Ovary (tissue), 9 donors: Measurements from ENCODE around the gene SHKBP1. TPM values are rescaled to one million over a fixed set of nuclear protein-coding genes. Genes with fewer than 3 reads are reported as not detected.
"Not testable (repeated sequence)": the region's sequence is repeated elsewhere in the genome, so short reads cannot be mapped to it uniquely, and the experiment has no call there.

Source experiments
- DNase-seq, 5 donors: peaks; one replicate each; pipeline ENCODE4 v3.0.0-alpha.2; 2019 to 2020
- H3K27ac ChIP-seq, 2 donors: fragments of 200-600 bp; one replicate each; pipeline versions ENCODE4 v1.5.1 to v1.8.0; 2019 to 2022
- H3K27me3 ChIP-seq: fragments of 200-600 bp; one replicate; pipeline ENCODE4 v1.8.0; 2022
- H3K36me3 ChIP-seq: fragments of 200-600 bp; sonication (generic); one replicate; pipeline ENCODE4 v1.5.1; 2019
- H3K4me1 ChIP-seq: one replicate; pipeline ENCODE4 v1.8.1; 2013; ENCODE audit warnings: mild to moderate bottlenecking, moderate library complexity; ENCODE audit not compliant: insufficient read depth
- H3K4me3 ChIP-seq: fragments of 200-600 bp; sonication (generic); one replicate; pipeline ENCODE4 v1.5.1; 2017
- H3K9me3 ChIP-seq, 2 donors: fragments of 200-600 bp in 1 of 2; sonication (generic) in 1 of 2; one replicate each; pipeline versions ENCODE4 v1.5.1 to v1.8.1; 2013 to 2019; ENCODE audit warnings: mild to moderate bottlenecking in 1 of 2, moderate library complexity in 1 of 2
- EP300 ChIP-seq: sonication (generic); formaldehyde crosslinking; IDR thresholded peaks from one replicate; pipeline ENCODE4 v1.6.1; 2017; ENCODE audit warnings: antibody characterized with exemption
- POLR2A ChIP-seq: fragments of 450-650 bp; IDR thresholded peaks from one replicate; pipeline ENCODE4 v1.6.1; 2017; ENCODE audit warnings: antibody characterized with exemption, mild to moderate bottlenecking, moderate library complexity
- WGBS, 3 donors: extraction: QIAGEN DNeasy Blood & Tissue Kit in 1 of 3; methylation state at CpG; one replicate each; pipeline versions ENCODE4 v1.1.5 to v1.1.7; 2013 to 2017; 5-methylcytosine and 5-hydroxymethylcytosine counted together
- intact Hi-C, 4 donors: fragments of 100-400 bp; cut with DNase I; formaldehyde crosslinking; loops; one replicate each; pipeline versions ENCODE4 v1.11.0 to v1.15.1; 2022 to 2023
- polyA plus RNA-seq, 2 donors: library from polyadenylated mRNA; stranded (reverse); fragments of 200-250 nt in 1 of 2; fragments of 350-450 nt in 1 of 2; fragmentation: Illumina TruSeq in 1 of 2; extraction: RNeasy Lipid Tissue Mini Kit (QIAGEN cat#74804) in 1 of 2; gene quantifications; one replicate each; pipeline ENCODE4 v1.2.3, GENCODE V29; 2013 to 2014
- total RNA-seq, 7 donors: library from RNA; depleted of rRNA in 2 of 7; stranded (reverse); fragments of >200 nt in 2 of 7; fragmentation: NEBNext Ultra II Directional in 3 of 7; extraction: Animal tissue kit (Norgen Biotek cat#: 25700) in 3 of 7; gene quantifications; one replicate each; pipeline versions ENCODE4 v1.1.0 to v1.2.4, GENCODE V29; 2016 to 2023
- TF ChIP-seq, protein P1 (sequence below), 3 donors: fragments of 450-650 bp in 2 of 3; fragments of 200-600 bp in 1 of 3; IDR thresholded peaks; one replicate each; pipeline versions ENCODE4 v1.5.1 to v1.8.0; 2016 to 2022; ENCODE audit warnings: antibody characterized with exemption in 3 of 3, mild to moderate bottlenecking in 1 of 3
- donor health status: DM: no; HTN: no; CAD: no; lungs with moderate emphysema.
- donor health status: DM: no; HTN: no; CAD: no.
- donor health status: Bipolar disorder and iron deficiency.
- donor health status: DM: yes; HTN: yes; CAD: no.
- donor health status: DM: no; HTN: no; CAD: no.
- donor health status: DM: yes; HTN: yes; CAD: no.

The SHKBP1 gene
- total and polyA plus RNA-seq, 9 donors: 16.3 to 48.7 (median 33.8) TPM

DNA sequence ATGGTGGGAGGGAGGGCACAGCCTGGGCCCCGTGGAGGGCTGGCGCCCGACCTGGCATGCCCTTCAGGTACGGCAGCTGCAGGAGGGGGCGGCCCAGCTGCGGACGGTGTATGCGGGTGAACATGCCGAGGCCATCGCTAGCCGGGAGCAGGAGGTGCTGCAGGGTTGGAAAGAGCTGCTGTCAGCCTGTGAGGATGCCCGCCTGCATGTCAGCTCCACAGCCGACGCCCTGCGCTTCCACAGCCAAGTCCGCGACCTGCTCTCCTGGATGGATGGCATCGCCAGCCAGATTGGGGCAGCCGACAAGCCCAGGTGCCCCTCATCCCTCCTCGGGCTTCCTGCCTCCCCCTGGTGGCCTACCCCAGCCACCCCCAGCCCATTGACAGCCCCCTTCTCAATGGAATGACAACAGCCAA is 16.6 kb upstream of the SHKBP1 start:
- TF ChIP-seq, protein P1, sequence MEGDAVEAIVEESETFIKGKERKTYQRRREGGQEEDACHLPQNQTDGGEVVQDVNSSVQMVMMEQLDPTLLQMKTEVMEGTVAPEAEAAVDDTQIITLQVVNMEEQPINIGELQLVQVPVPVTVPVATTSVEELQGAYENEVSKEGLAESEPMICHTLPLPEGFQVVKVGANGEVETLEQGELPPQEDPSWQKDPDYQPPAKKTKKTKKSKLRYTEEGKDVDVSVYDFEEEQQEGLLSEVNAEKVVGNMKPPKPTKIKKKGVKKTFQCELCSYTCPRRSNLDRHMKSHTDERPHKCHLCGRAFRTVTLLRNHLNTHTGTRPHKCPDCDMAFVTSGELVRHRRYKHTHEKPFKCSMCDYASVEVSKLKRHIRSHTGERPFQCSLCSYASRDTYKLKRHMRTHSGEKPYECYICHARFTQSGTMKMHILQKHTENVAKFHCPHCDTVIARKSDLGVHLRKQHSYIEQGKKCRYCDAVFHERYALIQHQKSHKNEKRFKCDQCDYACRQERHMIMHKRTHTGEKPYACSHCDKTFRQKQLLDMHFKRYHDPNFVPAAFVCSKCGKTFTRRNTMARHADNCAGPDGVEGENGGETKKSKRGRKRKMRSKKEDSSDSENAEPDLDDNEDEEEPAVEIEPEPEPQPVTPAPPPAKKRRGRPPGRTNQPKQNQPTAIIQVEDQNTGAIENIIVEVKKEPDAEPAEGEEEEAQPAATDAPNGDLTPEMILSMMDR (IDR thresholded peaks at IDR 0.05): no peak
- TF ChIP-seq POLR2A: no peak
- TF ChIP-seq EP300: no peak
- 72 to 80% (median 74%) methylated on average over 20 of the region's 20 CpGs for WGBS, 3 donors
- Histone ChIP-seq H3K4me3 (no peak overlapping the region), H3K27me3 (no peaks in the 10 kb centered on the region), H3K4me1 (no peaks in the 10 kb centered on the region), H3K36me3 (no peaks in the 10 kb centered on the region), H3K27ac (no peak overlapping the region), H3K9me3 (no peaks in the 10 kb centered on the region)
- intact Hi-C loops: no loop called here
- no peak for DNase-seq

DNA sequence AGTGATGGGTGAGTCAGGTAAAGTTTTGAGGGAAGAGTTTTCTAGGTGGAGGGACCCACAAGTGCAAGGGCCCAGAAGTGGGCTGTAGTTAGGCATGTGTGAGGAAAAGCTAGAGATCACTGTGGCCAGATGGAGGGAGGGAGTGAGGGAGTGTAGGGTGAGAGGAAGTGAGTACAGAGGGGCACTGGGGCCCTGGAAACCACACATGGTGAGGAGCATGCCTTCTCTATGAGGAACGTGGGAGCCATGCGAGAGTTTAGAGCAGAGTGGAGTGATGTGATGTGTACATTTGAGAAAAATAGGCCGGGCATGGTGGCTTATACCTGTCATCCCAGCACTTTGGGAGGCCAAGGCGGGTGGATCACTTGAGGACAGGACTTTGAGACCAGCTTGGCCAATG is 14.7 kb upstream of the SHKBP1 start:
- intact Hi-C loops: no loop called here
- no peaks in the 10 kb centered on the region for H3K9me3 ChIP-seq
- WGBS, 3 donors: 79 to 84% (median 80%) methylated on average over 4 of the region's 4 CpGs
- H3K27me3 ChIP-seq: no peaks in the 10 kb centered on the region
- H3K27ac ChIP-seq: no peak overlapping the region
- TF ChIP-seq EP300: no peak
- TF ChIP-seq, protein P1 (IDR thresholded peaks at IDR 0.05): no peak
- no peak for TF ChIP-seq POLR2A
- no peaks in the 10 kb centered on the region for H3K36me3 ChIP-seq
- no peak for DNase-seq
- no peaks in the 10 kb centered on the region for H3K4me1 ChIP-seq
- H3K4me3 ChIP-seq: no peak overlapping the region

DNA sequence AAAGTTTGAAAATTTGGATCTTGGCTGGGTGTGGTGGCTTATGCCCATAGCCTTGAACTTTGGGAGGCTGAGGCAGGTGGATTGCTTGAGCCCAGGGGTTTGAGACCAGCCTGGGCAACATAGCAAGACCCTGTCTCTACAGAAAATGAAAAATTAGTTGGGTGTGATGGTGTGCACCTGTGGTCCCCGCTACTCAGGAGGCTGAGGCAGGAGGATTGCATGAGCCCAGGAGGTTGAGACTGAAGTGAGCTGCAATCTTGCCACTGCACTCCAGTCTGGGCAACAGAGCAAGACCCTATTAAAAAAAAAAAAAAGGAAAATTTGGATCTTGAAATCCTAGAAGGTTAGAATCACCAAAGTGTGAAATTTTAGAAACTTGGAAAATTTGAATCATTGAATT is 12.1 kb upstream of the SHKBP1 start:
- DNase-seq, H3K4me3 ChIP-seq, H3K27ac ChIP-seq, H3K4me1 ChIP-seq, H3K27me3 ChIP-seq, intact Hi-C loops, H3K36me3 ChIP-seq, H3K9me3 ChIP-seq: not testable (repeated sequence)
- WGBS, 3 donors: 92 to 100% (median 94%) methylated on average over 1 of the region's 1 CpG

DNA sequence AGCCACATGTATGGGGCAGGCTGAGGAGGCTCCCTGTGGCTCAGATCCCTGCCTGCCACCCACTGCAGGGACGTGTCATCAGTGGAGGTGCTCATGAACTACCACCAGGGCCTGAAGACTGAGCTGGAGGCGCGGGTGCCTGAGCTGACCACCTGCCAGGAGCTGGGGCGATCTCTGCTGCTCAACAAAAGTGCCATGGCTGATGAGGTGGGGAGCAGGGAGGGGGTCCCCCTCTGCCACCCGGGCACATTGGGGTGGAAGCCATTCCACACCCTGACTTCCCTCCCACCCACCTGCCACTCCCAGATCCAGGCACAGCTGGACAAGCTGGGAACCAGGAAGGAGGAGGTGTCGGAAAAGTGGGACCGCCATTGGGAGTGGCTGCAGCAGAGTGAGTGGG is 11.3 kb upstream of the SHKBP1 start:
- Histone ChIP-seq H3K27me3 (no peaks in the 10 kb centered on the region), H3K4me1 (peaks cover 4% of the 10 kb centered on the region)

DNA sequence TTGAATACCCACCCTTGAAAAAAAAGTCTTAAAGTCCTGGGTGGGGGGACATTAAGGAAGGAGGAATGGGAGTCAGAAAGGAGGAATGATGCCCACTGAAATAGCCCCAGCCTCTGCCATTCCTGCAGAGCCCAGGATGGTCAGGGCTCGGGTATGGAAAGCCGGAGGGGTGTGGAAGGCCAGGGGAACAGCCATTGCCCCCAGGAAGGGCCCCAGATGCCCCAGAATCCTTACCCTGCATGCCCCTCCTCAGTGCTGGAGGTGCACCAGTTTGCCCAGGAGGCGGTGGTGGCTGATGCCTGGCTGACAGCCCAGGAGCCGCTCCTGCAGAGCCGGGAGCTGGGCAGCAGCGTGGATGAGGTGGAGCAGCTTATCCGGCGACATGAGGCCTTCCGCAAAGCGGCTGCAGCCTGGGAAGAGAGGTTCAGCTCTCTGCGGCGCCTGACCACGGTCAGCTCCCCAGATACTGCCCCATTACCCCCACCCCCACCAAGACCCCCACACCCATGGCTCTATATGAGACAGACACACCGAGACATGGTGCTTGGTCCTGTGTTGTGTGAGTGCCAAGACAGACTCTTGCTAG is 10.7 kb upstream of the SHKBP1 start:
- no peak for DNase-seq
- Histone ChIP-seq H3K27ac (no peak overlapping the region), H3K27me3 (no peaks in the 10 kb centered on the region), H3K9me3 (no peaks in the 10 kb centered on the region), H3K36me3 (no peaks in the 10 kb centered on the region), H3K4me3 (no peak overlapping the region), H3K4me1 (peaks cover 4% of the 10 kb centered on the region)
- intact Hi-C loops: no loop called here
- TF ChIP-seq POLR2A (no peak), EP300 (no peak)
- TF ChIP-seq, protein P1 (IDR thresholded peaks at IDR 0.05): no peak
- WGBS, 3 donors: 71 to 73% (median 73%) methylated on average over 14 of the region's 14 CpGs

More for the DNA sequence above, 11.3 kb upstream of the SHKBP1 start:
- intact Hi-C loops: no loop called here
- H3K4me3 ChIP-seq: no peak overlapping the region
- no peaks in the 10 kb centered on the region for H3K9me3 ChIP-seq
- TF ChIP-seq, protein P1 (IDR thresholded peaks at IDR 0.05): no peak
- TF ChIP-seq EP300: no peak
- no peak for TF ChIP-seq POLR2A
- H3K36me3 ChIP-seq: no peaks in the 10 kb centered on the region
- no peak overlapping the region for H3K27ac ChIP-seq
- 81 to 83% (median 82%) methylated on average over 7 of the region's 7 CpGs for WGBS, 3 donors
- DNase-seq: no peak
